NB4 (cell line): ENCODE data around the gene PRPF8.

Experiments
- CTCF ChIP-seq: IDR thresholded peaks from one replicate; pipeline ENCODE4 v1.5.1; 2012; ENCODE audit warnings: low read depth, low read length
- MAX ChIP-seq: IDR thresholded peaks from 2 replicates; pipeline ENCODE4 v1.6.1; 2011; ENCODE audit warnings: low read depth, low read length
- POLR2A ChIP-seq: IDR thresholded peaks from 2 replicates; pipeline ENCODE4 v1.6.1; 2011; ENCODE audit warnings: mild to moderate bottlenecking; ENCODE audit not compliant: insufficient read length; ENCODE audit errors: extremely low read depth

GRCh38 chr17:1716076-1716911, 31.6 kb upstream of the PRPF8 start:
- TF ChIP-seq POLR2A = no peak
- no peak for TF ChIP-seq CTCF
- TF ChIP-seq MAX = no peak; the same call in 1 of the 2 replicates
